Activated T-cell treated with anti-CD3 and anti-CD28 coated beads, Interleukin-2, amount 50 U/mL, for 4 hours (primary cell): ENCODE data around the gene PPP1R37. TPM values are rescaled to one million over a fixed set of nuclear protein-coding genes. Genes with fewer than 3 reads are reported as not detected.

Source experiments
- ATAC-seq, 2 donors: fragments of 200-7000 bp; cut with Tn5 transposase; one replicate each; pipeline ENCODE4 v1.10.0; 2021
- DNase-seq: peaks from one replicate; pipeline ENCODE4 v3.0.0-alpha.2; 2020
- H3K27me3 Mint-ChIP-seq: one replicate; pipeline ENCODE4 v1.8.0; 2021; ENCODE audit warnings: low read depth, mixed read lengths
- H3K36me3 Mint-ChIP-seq: one replicate; pipeline ENCODE4 v1.8.0; 2022; ENCODE audit warnings: mixed read lengths; ENCODE audit not compliant: insufficient read depth
- H3K4me1 Mint-ChIP-seq: one replicate; pipeline ENCODE4 v1.8.0; 2021; ENCODE audit warnings: low read depth, mixed read lengths
- H3K4me3 Mint-ChIP-seq: one replicate; pipeline ENCODE4 v1.8.0; 2021; ENCODE audit warnings: mild to moderate bottlenecking, moderate library complexity, mixed read lengths
- H3K9me3 Mint-ChIP-seq: one replicate; pipeline ENCODE4 v1.8.0; 2021; ENCODE audit warnings: mixed read lengths
- total RNA-seq, 3 donors: library from RNA; stranded (reverse); gene quantifications; one replicate each; pipeline ENCODE4 v1.2.1, GENCODE V29; 2021

Gene PPP1R37
- total RNA-seq, 3 donors from 2014 or later: 23.2 to 24.9 (median 24.7) TPM

DNA sequence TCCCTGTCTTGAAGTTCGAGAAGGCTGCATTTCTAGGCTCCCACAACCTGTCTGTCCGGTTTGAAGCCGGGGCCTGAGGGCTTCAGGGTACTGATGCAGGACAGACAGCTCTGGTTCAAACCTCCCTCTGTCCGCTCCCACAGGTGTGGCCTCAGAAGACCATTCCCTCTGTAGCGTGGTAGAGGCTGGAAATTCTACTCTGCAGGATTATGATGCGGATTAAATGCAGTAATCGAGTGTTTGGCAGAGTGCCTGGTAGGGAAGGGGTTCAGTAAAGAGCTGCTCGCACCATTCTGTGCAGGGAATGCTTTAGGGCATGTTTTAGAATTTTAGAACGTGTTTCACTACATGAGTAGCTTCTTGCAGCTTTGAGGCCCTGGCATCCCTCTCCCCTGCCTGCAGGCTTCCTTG is 30.5 kb downstream of the PPP1R37 start:
- Mint-ChIP-seq H3K36me3 (no peaks in the 10 kb centered on the region), H3K9me3 (no peaks in the 10 kb centered on the region), H3K4me3 (no peak overlapping the region), H3K4me1 (peaks cover 43% of the 10 kb centered on the region), H3K27me3 (no peaks in the 10 kb centered on the region)
- no peak for ATAC-seq
- no peak for DNase-seq

DNA sequence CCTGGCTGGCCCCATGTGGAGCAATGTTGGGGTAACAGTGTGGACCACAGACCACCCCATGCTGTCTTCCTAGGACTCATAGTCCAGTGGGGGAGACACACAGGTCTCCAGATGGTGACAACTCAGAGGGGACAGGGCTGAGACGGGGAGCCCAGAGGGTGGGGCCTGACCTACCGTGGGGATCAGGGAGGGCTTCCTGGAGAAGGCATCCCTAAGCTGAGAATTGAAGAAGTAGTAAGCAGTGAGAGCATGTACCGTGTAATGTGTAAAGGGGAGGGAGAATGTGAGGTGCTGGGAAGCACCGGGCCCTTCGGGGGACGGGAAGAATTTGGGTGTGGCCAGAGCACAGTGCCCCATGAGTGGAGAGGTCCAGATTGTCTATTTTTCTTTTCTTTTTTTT is 31.0 kb downstream of the PPP1R37 start:
- H3K4me3 Mint-ChIP-seq: no peak overlapping the region
- peaks cover 37% of the 10 kb centered on the region for H3K4me1 Mint-ChIP-seq

DNA sequence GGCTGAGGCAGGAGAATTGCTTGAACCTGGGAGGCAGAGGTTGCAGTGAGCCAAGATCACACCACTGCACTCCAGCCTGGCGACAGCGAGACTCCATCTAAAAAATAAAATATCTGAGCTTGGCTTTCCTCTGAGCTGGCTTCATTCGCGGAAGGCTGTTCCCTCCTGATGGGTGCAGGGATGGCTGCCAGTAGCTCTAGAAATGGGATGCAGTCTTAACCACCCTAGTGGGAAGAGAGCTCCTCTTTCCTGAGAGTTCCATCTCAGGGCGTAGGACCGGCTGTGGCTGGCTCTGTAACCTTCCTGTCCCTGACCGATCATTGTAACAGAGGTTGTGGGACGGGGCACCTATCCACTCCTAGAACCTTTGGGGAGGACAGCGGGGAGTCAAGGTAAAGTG is 32.4 kb downstream of the PPP1R37 start:
- no peaks in the 10 kb centered on the region for H3K9me3 Mint-ChIP-seq
- no peak for DNase-seq
- H3K27me3 Mint-ChIP-seq: no peaks in the 10 kb centered on the region
- no peak overlapping the region for H3K4me3 Mint-ChIP-seq
- no peaks in the 10 kb centered on the region for H3K36me3 Mint-ChIP-seq
- no peak for ATAC-seq
- H3K4me1 Mint-ChIP-seq: peaks cover 29% of the 10 kb centered on the region

More for the DNA sequence above, 31.0 kb downstream of the PPP1R37 start:
- no peaks in the 10 kb centered on the region for H3K9me3 Mint-ChIP-seq
- no peaks in the 10 kb centered on the region for H3K36me3 Mint-ChIP-seq
- no peaks in the 10 kb centered on the region for H3K27me3 Mint-ChIP-seq
- DNase-seq (no peak), ATAC-seq (no peak)

DNA sequence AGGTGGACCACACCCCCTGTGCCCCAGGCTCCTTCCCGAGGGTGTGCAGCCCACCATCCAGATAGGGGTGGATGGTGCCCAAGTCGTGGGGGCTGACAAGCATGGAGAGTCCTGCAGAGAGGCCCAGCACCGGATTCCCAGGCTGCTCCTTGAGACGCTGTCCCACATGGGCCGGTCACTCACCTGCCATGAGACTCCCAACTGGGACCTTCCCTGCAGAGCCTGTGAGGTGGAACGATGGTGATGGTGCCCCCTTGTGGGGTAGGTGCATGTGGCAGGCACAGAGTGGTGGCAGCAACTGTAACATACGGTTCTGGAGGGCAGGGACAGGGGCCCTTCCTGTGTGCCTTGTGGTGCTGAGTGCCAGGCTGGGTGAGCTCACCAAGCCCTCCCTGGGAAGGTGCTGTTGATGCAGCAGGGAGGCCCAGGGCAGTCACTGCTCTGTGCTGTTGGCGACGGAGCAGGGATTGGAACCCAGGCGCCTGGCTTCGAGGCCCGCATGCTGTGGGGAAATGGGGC is 33.1 kb downstream of the PPP1R37 start:
- Mint-ChIP-seq H3K4me3 (no peak overlapping the region), H3K36me3 (no peaks in the 10 kb centered on the region), H3K27me3 (no peaks in the 10 kb centered on the region), H3K9me3 (no peaks in the 10 kb centered on the region), H3K4me1 (peaks cover 27% of the 10 kb centered on the region)
- peak; percentile 58 for DNase-seq
- peak; percentile 88 to 91 for ATAC-seq

DNA sequence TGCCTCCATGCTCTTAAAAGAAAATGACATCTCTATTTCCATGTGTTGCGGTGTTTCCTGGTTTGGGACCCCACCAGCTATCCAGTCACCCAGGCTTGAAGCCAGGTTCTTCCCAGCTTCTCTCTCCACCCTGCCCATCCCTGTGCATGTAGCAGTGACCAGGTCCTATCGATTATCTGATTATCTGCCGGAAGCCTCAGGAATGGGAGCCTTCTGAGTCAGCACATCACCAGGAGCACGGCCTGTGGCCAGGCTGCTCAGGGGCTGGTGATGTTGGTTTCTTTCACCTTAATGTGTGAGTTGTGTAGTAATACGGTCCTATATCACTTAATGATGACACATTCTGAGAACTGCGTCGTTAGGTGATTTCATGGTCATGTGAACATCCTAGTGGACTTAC is 33.7 kb downstream of the PPP1R37 start:
- H3K36me3 Mint-ChIP-seq: no peaks in the 10 kb centered on the region
- ATAC-seq (no peak), DNase-seq (no peak)
- no peaks in the 10 kb centered on the region for H3K9me3 Mint-ChIP-seq
- H3K4me1 Mint-ChIP-seq: peaks cover 22% of the 10 kb centered on the region
- H3K4me3 Mint-ChIP-seq: no peak overlapping the region
- H3K27me3 Mint-ChIP-seq: no peaks in the 10 kb centered on the region

DNA sequence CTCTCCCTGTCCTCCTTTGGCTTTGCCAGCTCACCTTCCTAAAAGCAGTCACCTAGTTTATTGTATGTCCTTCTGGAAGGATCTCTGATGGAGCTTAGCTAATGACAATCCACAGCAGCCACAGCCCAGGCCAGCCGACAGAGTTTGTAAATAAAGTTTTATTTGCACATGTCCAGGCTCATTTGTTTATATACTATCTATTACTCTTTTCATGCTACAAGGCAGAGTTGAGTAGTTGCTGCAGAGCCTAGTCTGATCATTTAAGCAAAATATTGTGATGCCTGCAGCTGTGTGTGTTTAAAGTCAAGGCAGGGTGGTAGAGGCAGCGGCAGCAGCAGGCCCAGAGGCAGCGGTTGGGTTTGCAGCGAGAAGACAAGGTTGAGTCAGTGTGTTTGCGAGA is 35.2 kb downstream of the PPP1R37 start:
- H3K4me1 Mint-ChIP-seq: peaks cover 15% of the 10 kb centered on the region
- no peak for DNase-seq
- no peak overlapping the region for H3K4me3 Mint-ChIP-seq
- no peaks in the 10 kb centered on the region for H3K36me3 Mint-ChIP-seq
- H3K27me3 Mint-ChIP-seq: no peaks in the 10 kb centered on the region
- ATAC-seq: no peak
- no peaks in the 10 kb centered on the region for H3K9me3 Mint-ChIP-seq

DNA sequence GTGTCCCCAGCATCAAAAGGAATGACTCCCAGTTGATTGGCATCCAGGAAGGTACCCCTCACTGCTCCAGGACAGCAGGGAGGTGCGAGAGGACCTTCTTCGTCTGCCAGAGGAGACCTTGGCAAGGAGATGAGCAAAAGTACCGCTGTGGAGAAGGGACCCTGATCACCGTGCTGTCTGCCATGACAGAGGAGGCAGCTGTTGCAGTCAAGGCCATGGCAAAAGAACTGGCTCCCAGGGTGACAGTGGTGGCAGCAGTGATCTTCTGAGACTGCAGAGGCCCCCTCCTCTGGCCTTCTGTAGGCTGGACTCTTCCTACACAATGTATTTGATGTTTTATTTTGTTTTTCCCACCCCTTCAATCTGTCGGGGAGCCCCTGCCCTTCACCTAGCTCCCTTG is 35.8 kb downstream of the PPP1R37 start:
- no peaks in the 10 kb centered on the region for H3K27me3 Mint-ChIP-seq
- H3K4me1 Mint-ChIP-seq: peaks cover 16% of the 10 kb centered on the region
- no peaks in the 10 kb centered on the region for H3K9me3 Mint-ChIP-seq
- no peak overlapping the region for H3K4me3 Mint-ChIP-seq
- DNase-seq (no peak), ATAC-seq (no peak)
- H3K36me3 Mint-ChIP-seq: no peaks in the 10 kb centered on the region

DNA sequence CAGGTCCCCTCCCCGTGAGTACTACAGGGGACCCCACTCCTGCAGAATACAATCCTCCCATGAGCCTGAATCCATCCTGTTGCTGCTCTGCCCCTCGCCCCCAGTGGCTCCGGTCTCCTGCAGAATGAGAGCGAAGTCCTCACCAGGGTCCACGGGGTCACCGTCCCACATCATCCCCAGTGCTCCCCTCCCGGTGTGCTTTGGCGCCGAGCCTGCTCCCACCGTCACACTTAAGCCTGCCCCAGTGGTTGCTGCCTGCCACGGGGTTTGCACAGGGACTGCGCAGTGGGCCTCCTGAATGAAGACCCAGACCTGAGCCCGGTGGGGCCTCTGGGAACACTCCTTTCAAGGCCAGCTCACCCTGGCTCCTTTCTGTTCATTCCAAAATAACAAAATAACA is 37.3 kb downstream of the PPP1R37 start:
- DNase-seq (no peak), ATAC-seq (no peak)
- Mint-ChIP-seq H3K4me1 (peaks cover 19% of the 10 kb centered on the region), H3K9me3 (no peaks in the 10 kb centered on the region), H3K4me3 (no peak overlapping the region), H3K36me3 (peaks cover 3% of the 10 kb centered on the region), H3K27me3 (no peaks in the 10 kb centered on the region)

DNA sequence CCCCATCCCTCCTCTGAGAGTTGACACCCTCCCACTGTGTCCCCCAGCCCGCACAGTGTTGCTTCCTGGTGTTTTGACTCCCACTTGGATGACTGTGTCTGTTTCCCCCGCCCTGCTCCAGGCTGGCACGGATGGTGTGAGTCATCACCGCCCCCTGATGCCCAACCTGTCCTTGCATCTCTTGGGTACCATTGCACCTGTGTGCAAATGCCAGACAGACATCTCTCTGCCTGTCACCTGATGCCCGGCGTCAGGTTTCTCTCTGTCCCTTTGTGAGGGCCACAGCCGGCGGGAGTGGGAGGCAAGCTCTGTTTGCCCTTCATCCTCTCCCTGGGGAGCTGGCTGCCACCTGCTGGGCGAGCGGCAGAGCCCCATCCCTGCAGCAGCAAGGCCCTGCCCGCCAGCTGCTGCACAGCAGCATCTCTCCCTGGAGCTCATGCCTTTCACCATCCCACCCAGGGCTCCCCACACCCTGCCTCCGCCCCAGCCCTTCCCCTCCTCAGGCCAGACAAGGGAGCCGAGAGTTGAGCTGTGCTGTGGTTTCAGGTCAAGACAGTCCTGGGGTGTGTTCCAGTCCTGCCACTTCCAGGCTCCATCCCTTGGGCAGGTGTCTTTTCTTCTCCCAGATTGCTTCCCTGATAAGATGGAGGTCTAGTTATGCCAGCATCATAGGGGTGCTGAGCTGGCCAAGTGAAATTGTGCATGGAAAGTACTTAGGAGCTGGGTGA is 38.1 kb downstream of the PPP1R37 start:
- no peaks in the 10 kb centered on the region for H3K27me3 Mint-ChIP-seq
- peaks cover 13% of the 10 kb centered on the region for H3K4me1 Mint-ChIP-seq
- H3K36me3 Mint-ChIP-seq: peaks cover 3% of the 10 kb centered on the region
- peak in 1 of 2 donors; percentile 21 for ATAC-seq
- peak; percentile 26 for DNase-seq
- H3K4me3 Mint-ChIP-seq: no peak overlapping the region
- no peaks in the 10 kb centered on the region for H3K9me3 Mint-ChIP-seq

DNA sequence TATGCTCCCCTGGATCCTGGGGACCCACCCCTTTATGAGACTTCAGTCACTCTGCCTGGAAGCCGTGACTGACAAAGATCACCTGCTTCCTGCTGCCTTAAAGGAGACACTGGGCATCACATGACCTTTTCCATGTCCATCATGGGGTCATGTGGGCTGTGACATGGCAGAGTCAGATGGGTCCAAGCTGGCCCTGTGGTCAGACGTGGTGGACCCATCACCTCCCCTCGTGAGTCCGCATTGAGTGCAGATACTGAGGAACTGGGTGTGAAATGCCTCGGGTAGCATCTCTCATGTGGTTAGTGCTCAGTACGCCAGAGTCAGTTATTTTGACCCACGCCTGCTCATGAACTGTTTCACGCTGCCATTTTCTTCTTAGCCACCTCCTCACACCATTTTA is 40.7 kb downstream of the PPP1R37 start:
- DNase-seq: no peak
- Mint-ChIP-seq H3K27me3 (no peaks in the 10 kb centered on the region), H3K36me3 (peaks cover 3% of the 10 kb centered on the region), H3K4me1 (peaks cover 12% of the 10 kb centered on the region), H3K4me3 (no peak overlapping the region), H3K9me3 (no peaks in the 10 kb centered on the region)
- ATAC-seq: no peak

DNA sequence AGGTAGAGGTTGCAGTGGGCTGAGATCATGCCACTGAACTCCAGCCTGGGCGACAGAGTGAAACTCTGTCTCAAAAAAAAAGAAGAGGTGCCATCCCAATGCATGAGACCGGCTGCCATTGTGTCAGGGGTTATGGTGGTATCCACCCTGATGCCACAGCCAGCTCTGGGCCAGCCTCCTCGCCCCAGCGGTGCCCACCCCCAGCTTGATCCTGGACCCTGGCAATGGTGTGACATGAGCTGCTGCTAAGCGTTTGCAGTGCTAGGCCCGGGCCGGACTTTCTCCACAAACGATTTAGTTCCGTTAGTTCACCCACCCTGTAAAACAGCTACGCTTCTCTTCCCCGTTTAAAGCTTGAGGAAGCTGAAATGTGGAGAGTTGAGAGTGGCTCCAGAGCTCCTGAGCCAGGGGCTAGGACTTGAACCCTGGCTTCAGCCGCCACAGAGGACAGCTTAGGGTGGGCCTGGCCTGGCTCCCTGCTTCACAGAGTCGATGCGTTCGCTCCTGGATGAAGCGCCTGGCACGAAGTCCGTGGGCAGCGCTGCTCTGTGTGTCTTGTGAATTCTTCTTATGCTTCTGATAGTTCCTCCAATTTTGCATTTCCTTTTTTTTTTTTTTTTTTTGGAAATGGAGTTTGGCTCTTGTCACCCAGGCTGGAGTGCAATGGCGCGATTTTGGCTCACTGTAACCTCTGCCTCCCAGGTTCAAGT is 42.4 kb downstream of the PPP1R37 start:
- Mint-ChIP-seq H3K9me3 (no peaks in the 10 kb centered on the region), H3K36me3 (peaks cover 3% of the 10 kb centered on the region), H3K4me1 (peaks cover 12% of the 10 kb centered on the region), H3K4me3 (no peak overlapping the region), H3K27me3 (no peaks in the 10 kb centered on the region)
- DNase-seq (no peak), ATAC-seq (no peak)

DNA sequence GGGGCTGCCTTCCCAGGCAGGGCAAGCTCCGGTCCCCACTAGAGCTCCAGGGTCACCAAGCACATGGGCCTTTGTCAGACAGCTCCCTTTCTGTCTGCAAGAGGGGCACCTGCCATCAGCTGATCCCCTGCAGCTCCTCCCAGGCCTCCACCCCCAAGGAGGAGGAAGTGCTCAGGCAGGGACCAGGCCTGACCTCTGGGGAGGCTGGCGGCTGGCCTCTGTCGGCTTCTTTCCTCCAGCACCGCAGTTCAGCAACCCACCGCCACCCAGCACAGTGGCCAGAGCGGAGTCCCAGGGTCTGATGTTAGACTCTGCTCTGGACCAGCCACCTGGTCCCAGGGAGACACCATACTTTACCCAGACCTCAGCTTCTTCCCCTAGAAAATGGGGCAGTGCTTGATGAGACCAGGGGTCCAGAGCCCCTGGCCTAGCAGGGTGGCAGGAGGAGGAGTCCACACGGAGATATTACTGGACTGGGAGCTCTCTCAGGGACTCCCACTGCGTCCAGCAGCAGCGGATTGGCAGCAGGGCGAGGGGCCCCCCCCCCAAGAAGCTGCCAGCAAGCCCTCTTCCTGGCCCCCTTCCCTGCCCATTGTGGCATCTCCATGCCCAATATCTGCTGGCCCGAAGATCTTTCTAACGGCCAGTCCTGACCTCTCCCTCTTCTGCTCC is 43.7 kb downstream of the PPP1R37 start:
- H3K4me1 Mint-ChIP-seq: peaks cover 9% of the 10 kb centered on the region
- H3K4me3 Mint-ChIP-seq: no peak overlapping the region
- H3K27me3 Mint-ChIP-seq: no peaks in the 10 kb centered on the region
- ATAC-seq: no peak
- DNase-seq: no peak
- peaks cover 5% of the 10 kb centered on the region for H3K36me3 Mint-ChIP-seq
- H3K9me3 Mint-ChIP-seq: no peaks in the 10 kb centered on the region

DNA sequence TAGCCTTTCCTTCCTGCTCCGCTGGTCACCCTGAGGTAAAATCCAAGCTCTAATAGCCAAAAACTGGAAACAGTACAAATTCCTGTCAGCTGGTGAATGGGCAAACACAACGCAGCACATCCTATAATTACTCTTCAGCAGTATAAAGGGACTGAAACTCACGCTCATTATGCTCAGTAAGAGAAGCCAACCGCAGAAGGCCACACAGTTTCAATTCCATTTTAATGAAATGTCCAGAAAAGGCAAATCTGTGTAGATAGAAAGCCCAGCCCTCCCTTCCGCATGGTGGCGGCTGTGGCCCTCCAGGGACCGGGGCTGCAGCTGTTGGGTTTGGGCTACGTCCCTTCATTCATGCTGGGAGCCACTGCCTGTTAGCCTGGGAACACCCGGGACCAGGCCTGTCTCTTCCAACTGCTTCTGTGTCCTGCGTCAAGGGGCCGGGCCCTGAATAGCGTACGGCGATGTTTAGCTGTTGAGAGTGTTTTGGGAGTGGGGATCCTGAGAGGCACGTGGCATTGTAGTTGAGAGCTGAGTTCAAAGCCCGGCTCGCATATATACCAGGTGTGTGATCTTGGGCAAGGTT is 44.3 kb downstream of the PPP1R37 start:
- H3K27me3 Mint-ChIP-seq: no peaks in the 10 kb centered on the region
- ATAC-seq (no peak), DNase-seq (no peak)
- H3K4me3 Mint-ChIP-seq: no peak overlapping the region
- peaks cover 9% of the 10 kb centered on the region for H3K4me1 Mint-ChIP-seq
- H3K9me3 Mint-ChIP-seq: no peaks in the 10 kb centered on the region
- H3K36me3 Mint-ChIP-seq: peaks cover 5% of the 10 kb centered on the region

DNA sequence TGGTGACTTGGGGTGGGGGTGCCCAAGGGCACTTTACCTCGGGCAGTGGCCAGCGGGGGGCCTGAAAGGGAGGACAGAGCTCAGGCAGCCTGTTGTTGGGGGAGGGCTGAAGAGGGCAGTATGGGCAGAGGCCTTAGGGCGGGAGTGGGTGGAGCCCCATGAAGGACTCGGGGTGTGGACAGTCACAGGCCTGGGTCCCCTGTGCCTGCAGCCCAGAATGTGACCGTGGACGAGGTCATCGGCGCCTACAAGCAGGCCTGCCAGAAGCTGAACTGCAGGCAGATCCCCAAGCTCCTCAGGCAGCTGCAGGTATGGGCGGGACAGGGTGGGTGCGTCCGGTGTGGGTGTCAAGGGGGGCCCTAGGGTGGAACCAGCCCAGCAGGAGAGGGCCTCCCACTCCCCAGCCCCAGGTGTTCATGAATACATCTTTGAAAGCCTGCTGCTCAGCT is 45.3 kb downstream of the PPP1R37 start:
- peaks cover 9% of the 10 kb centered on the region for H3K4me1 Mint-ChIP-seq
- DNase-seq: no peak
- H3K27me3 Mint-ChIP-seq: no peaks in the 10 kb centered on the region
- ATAC-seq: no peak
- H3K4me3 Mint-ChIP-seq: no peak overlapping the region
- H3K36me3 Mint-ChIP-seq: peaks cover 14% of the 10 kb centered on the region
- H3K9me3 Mint-ChIP-seq: no peaks in the 10 kb centered on the region
